GM12878 (cell line): ENCODE measurements around the gene DELE1. TPM values are rescaled to one million over a fixed set of nuclear protein-coding genes. Genes with fewer than 3 reads are reported as not detected.

Source experiments
- BACH1 ChIP-seq: fragments of 450-650 bp; IDR thresholded peaks from 2 replicates; pipeline ENCODE4 v1.6.1; 2017; ENCODE audit warnings: mild to moderate bottlenecking, borderline replicate concordance
- CHD4 ChIP-seq: fragments of 200-600 bp; sonication (generic); IDR thresholded peaks from 2 replicates; pipeline ENCODE4 v1.6.1; 2016; ENCODE audit warnings: mild to moderate bottlenecking
- E2F8 ChIP-seq: fragments of 450-650 bp; IDR thresholded peaks from 2 replicates; pipeline ENCODE4 v1.6.1; 2018; ENCODE audit warnings: mild to moderate bottlenecking, low read depth, moderate library complexity; ENCODE audit not compliant: partially characterized antibody
- GATAD2B ChIP-seq: fragments of 450-650 bp; conservative IDR thresholded peaks from 2 replicates; pipeline ENCODE4 v1.6.1; 2017; ENCODE audit warnings: low read depth, mild to moderate bottlenecking, moderate library complexity
- HCFC1 ChIP-seq: fragments of 150-350 bp; IDR thresholded peaks from 2 replicates; pipeline ENCODE4 v1.6.1; 2014; ENCODE audit warnings: low read length
- NBN ChIP-seq: fragments of 450-650 bp; IDR thresholded peaks from 2 replicates; pipeline ENCODE4 v1.6.1; 2016
- SUPT20H ChIP-seq: IDR thresholded peaks from 2 replicates; pipeline ENCODE4 v1.6.1; 2011; ENCODE audit warnings: low read depth, mild to moderate bottlenecking, low read length, moderate library complexity, borderline replicate concordance; ENCODE audit not compliant: control insufficient read depth
- TBL1XR1 ChIP-seq: IDR thresholded peaks from 2 replicates; pipeline ENCODE4 v1.6.1; 2012; ENCODE audit warnings: low read depth, low read length, improper control_type of control experiment
- YBX1 ChIP-seq: fragments of 450-650 bp; IDR thresholded peaks from 2 replicates; pipeline ENCODE4 v1.6.1; 2016; ENCODE audit warnings: antibody characterized with exemption
- YY1 ChIP-seq: IDR thresholded peaks from 2 replicates; pipeline ENCODE4 v1.6.1; 2011; ENCODE audit warnings: low read depth, mild to moderate bottlenecking, low read length
- ZBTB11 ChIP-seq: fragments of 450-650 bp; formaldehyde crosslinking; IDR thresholded peaks from 2 replicates; pipeline ENCODE4 v1.5.0; 2022; ENCODE audit warnings: mild to moderate bottlenecking, missing genetic modification characterization
- ZNF207 ChIP-seq: fragments of 450-650 bp; IDR thresholded peaks from 2 replicates; pipeline ENCODE4 v1.6.1; 2014; ENCODE audit warnings: antibody characterized with exemption, mild to moderate bottlenecking, borderline replicate concordance
- ZNF217 ChIP-seq: fragments of 450-650 bp; IDR thresholded peaks from 2 replicates; pipeline ENCODE4 v1.6.1; 2017; ENCODE audit warnings: antibody characterized with exemption, mild to moderate bottlenecking
- polyA plus RNA-seq, 11 experiments: library from polyadenylated mRNA; depleted of rRNA in 4 of 11; unstranded in 6 of 11; stranded (reverse) in 5 of 11; fragments of >200 nt; fragmentation: Nextera tagmentation in 4 of 11; fragmentation: Illumina TruSeq in 1 of 11; extraction: Ambion mirVana in 4 of 11; extraction: Trizol in 1 of 11; gene quantifications; 1 replicate in 1 of 11; 2 replicates in 10 of 11; pipeline versions ENCODE4 v1.2.1 to v1.2.3, GENCODE V29; 2011 to 2016; ENCODE audit warnings: inconsistent platforms in 2 of 11, missing spikeins in 2 of 11, low read depth in 1 of 11
- total RNA-seq, 4 experiments: library from RNA; depleted of rRNA in 3 of 4; stranded (reverse); fragments of >200 nt in 3 of 4; fragmentation: Illumina TruSeq in 1 of 4; extraction: Trizol in 1 of 4; gene quantifications; 2 replicates each; pipeline versions ENCODE4 v1.2.1 to v1.2.3, GENCODE V29; 2013 to 2021
- TF ChIP-seq, protein P1 (sequence below): IDR thresholded peaks from 2 replicates; pipeline ENCODE4 v1.6.1; 2011; ENCODE audit warnings: mild to moderate bottlenecking, low read depth, low read length, moderate library complexity; ENCODE audit not compliant: insufficient replicate concordance
- TF ChIP-seq, protein P2 (sequence below), 3 experiments: IDR thresholded peaks in 2 of 3; conservative IDR thresholded peaks in 1 of 3; 2 replicates each; pipeline ENCODE4 v1.5.1; 2011; ENCODE audit warnings: low read depth in 3 of 3, low read length in 3 of 3, mild to moderate bottlenecking in 3 of 3, control low read depth in 2 of 3, moderate library complexity in 2 of 3, inconsistent platforms in 1 of 3, mixed read lengths in 1 of 3; ENCODE audit not compliant: control insufficient read depth in 2 of 3, insufficient read depth in 1 of 3; ENCODE audit errors: extremely low read depth in 1 of 3
- TF ChIP-seq, protein P3 (sequence below): IDR thresholded peaks from 2 replicates; pipeline ENCODE4 v1.6.1; 2012; ENCODE audit warnings: mild to moderate bottlenecking, low read depth, low read length

The DELE1 gene
- total and polyA plus RNA-seq, 10 of the 15 experiments (the other 5 are each of a cell fraction or from before 2014, with no cell fraction given): 18.9 to 71.4 (median 47.6) TPM

GRCh38 chr5:141968914-141969608, 45.4 kb downstream of the DELE1 start, which contains the start of gene RNF14 (continued):
- TF ChIP-seq YY1 (peak; percentile 32; the same call in 1 of the 2 replicates), ZNF207 (0 out of 2 replicates have a peak, but pooled peaks have one; percentile 38), ZBTB11 (peak; percentile 52), BACH1 (0 out of 2 replicates have a peak, but pooled peaks have one; percentile 59), CHD4 (no peak), SUPT20H (no peak), TBL1XR1 (peak; percentile 47; the same call in 1 of the 2 replicates), HCFC1 (peak; percentile 34; the same call in 1 of the 2 replicates), YBX1 (no peak), E2F8 (no peak), NBN (peak; percentile 93), GATAD2B (peak; percentile 82; the same call in 1 of the 2 replicates), ZNF217 (0 out of 2 replicates have a peak, but pooled peaks have one; percentile 13)
- TF ChIP-seq, protein P1, sequence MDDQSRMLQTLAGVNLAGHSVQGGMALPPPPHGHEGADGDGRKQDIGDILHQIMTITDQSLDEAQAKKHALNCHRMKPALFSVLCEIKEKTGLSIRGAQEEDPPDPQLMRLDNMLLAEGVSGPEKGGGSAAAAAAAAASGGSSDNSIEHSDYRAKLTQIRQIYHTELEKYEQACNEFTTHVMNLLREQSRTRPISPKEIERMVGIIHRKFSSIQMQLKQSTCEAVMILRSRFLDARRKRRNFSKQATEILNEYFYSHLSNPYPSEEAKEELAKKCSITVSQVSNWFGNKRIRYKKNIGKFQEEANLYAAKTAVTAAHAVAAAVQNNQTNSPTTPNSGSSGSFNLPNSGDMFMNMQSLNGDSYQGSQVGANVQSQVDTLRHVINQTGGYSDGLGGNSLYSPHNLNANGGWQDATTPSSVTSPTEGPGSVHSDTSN: peak; percentile 35
- TF ChIP-seq, protein P2, sequence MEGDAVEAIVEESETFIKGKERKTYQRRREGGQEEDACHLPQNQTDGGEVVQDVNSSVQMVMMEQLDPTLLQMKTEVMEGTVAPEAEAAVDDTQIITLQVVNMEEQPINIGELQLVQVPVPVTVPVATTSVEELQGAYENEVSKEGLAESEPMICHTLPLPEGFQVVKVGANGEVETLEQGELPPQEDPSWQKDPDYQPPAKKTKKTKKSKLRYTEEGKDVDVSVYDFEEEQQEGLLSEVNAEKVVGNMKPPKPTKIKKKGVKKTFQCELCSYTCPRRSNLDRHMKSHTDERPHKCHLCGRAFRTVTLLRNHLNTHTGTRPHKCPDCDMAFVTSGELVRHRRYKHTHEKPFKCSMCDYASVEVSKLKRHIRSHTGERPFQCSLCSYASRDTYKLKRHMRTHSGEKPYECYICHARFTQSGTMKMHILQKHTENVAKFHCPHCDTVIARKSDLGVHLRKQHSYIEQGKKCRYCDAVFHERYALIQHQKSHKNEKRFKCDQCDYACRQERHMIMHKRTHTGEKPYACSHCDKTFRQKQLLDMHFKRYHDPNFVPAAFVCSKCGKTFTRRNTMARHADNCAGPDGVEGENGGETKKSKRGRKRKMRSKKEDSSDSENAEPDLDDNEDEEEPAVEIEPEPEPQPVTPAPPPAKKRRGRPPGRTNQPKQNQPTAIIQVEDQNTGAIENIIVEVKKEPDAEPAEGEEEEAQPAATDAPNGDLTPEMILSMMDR (IDR thresholded peaks at IDR 0.05 in 2 of 3, conservative IDR thresholded peaks at IDR 0.05 in 1 of 3; ENCODE audit: control insufficient read depth in 2 of 3, extremely low read depth in 1 of 3, insufficient read depth in 1 of 3, low read depth in 3 of 3, low read length in 3 of 3): peak; percentile 84 to 98 (median 95)
- TF ChIP-seq, protein P3, sequence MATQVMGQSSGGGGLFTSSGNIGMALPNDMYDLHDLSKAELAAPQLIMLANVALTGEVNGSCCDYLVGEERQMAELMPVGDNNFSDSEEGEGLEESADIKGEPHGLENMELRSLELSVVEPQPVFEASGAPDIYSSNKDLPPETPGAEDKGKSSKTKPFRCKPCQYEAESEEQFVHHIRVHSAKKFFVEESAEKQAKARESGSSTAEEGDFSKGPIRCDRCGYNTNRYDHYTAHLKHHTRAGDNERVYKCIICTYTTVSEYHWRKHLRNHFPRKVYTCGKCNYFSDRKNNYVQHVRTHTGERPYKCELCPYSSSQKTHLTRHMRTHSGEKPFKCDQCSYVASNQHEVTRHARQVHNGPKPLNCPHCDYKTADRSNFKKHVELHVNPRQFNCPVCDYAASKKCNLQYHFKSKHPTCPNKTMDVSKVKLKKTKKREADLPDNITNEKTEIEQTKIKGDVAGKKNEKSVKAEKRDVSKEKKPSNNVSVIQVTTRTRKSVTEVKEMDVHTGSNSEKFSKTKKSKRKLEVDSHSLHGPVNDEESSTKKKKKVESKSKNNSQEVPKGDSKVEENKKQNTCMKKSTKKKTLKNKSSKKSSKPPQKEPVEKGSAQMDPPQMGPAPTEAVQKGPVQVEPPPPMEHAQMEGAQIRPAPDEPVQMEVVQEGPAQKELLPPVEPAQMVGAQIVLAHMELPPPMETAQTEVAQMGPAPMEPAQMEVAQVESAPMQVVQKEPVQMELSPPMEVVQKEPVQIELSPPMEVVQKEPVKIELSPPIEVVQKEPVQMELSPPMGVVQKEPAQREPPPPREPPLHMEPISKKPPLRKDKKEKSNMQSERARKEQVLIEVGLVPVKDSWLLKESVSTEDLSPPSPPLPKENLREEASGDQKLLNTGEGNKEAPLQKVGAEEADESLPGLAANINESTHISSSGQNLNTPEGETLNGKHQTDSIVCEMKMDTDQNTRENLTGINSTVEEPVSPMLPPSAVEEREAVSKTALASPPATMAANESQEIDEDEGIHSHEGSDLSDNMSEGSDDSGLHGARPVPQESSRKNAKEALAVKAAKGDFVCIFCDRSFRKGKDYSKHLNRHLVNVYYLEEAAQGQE: no peak; the same call in 1 of the 2 replicates
